ELR (cell line): ENCODE data around the gene ZNF33B.
"Not testable (repeated sequence)": the region's sequence is repeated elsewhere in the genome, so short reads cannot be mapped to it uniquely, and the experiment has no call there.

Experiments used
- DNase-seq: peaks from one replicate; pipeline ENCODE4 v3.0.0-alpha.2; 2015; ENCODE audit warnings: low read depth

The ZNF33B gene

DNA sequence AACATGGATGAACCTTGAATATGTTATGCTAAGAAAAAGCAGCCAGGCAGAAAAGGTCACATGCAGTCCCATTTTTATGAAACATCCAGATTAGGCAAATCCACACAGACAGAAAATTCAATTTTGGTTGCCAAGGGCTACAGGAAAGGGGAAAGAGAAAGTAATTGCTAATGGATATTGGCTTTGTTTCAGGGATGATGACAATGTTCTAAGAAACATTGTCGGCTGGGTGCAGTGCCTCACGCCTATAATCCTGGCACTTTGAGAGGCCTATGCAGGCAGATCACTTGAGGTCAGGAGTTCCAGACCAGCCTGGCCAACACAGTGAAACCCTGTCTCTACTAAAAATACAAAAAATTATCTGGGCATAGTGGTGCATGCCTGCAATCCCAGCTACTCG lies 23.0 kb downstream of the ZNF33B start:
- DNase-seq = no peak

- no peak for DNase-seq
These were observed 28.5 kb downstream of the ZNF33B start for GRCh38 chr10:42609872-42610271.

DNA sequence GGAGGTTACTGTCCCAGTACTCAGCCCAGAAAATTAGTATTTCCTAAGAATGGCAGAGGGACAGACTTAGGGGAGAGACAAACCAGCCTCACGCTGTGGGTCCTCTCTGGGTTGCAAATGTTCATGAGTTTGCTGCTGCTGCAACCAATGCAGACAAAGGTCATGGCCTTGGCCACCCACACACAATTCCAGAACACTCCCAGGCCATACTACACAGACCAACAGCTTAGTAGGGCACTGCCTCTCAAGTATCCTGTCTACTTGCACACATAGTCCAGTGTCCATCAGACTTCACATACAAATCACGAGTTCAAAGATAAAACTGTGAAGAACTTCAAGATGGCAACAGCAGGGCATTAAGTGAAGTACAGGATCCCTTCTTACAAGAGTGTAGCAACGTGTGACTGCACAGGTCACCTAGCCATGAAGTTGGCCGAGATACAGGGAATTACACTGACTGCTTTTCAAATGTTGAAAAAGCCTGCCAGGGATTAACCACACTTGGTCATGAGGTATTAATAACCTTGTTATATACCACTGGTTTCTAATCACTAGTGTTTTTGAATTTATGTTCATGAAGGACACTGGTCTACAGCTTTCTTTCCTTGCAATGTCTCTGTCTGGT lies 40.0 kb downstream of the ZNF33B start:
- DNase-seq = no peak

- DNase-seq = no peak
These were observed 42.2 kb downstream of the ZNF33B start for GRCh38 chr10:42596196-42596595.

GRCh38 chr10:42594246-42594650 lies 44.1 kb downstream of the ZNF33B start:
- DNase-seq = peak; percentile 43

- peak; percentile 1 for DNase-seq
These were observed 45.1 kb downstream of the ZNF33B start for GRCh38 chr10:42593284-42593683.

- DNase-seq = no peak
These were observed 54.5 kb downstream of the ZNF33B start for GRCh38 chr10:42583828-42584227.

- no peak for DNase-seq
These were observed 60.4 kb downstream of the ZNF33B start for GRCh38 chr10:42578019-42578418.

DNA sequence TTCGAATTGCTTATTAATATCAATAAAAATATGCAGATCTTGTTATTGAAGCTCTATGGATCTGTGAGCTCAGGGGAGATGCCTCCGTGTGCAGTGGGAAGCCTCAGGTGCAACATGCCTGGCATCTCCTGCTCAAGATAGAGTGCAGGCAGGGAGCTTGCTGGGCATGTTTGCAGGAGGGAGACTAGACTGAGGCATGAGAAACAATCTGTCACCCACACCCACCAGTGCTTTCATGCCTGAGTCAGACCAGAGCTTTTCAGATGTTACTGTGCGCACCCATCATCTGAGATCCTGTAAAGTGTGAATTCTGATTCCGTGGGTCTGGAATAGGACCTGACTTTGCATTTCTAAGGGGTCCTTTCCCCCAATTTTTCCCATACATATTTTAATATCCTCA lies 62.0 kb downstream of the ZNF33B start:
- no peak for DNase-seq

DNA sequence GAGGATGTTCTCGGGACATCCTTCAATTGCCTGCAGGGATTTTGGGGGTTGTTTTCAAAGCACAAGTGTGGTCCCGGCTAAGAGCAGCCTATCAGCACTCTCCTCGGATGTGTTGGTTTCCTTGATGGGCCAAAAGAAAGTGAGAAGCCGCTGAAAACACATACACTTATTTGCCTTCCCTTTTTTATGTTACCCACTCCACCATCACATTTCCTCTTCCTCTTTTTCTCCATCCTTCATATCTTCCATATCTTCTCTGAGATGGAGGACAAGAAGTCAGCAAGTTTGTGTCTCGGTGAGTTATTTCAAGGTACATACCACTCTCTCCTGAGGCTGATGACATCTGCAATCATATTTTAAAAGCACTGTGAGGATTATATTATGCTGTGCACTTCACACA lies 64.0 kb downstream of the ZNF33B start:
- no peak for DNase-seq

DNA sequence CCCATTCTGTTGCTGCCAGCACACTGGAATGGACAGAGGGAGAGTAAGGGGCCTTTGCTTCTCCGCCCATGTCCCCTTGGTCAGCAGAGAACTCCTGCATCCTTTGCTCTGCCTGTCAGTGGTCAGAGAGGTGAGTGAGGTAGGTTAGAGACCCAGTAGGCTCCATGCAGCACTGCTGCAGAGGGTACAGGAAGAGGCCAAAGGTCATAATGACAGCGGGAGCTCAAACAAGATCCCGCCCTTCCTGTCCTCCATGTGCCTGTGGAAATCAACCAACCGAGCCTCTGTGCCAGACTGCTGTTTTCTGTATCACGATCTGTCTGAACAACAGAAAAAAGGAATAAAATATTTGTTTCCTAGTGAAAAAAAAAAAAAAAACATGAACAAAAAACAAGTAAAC lies 81.4 kb downstream of the ZNF33B start:
- DNase-seq = no peak

DNA sequence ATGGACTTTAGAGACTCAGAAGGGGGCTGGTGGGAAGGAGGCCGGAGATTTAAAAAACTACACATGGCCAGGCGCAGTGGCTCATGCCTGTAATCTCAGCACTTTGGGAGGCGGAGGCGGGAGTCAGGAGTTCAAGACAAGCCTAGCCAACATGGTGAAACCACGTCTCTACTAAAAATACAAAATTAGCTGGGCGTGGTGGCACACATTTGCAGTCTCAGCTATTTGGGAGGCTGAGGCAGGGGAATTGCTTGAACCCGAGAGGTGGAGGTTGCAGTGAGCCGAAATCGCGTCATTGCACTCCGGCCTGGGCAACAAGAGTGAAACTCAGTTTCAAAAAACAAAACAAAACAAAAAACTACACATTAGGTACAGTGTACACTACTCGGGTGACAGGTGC lies 84.8 kb downstream of the ZNF33B start:
- not testable (repeated sequence) for DNase-seq

DNA sequence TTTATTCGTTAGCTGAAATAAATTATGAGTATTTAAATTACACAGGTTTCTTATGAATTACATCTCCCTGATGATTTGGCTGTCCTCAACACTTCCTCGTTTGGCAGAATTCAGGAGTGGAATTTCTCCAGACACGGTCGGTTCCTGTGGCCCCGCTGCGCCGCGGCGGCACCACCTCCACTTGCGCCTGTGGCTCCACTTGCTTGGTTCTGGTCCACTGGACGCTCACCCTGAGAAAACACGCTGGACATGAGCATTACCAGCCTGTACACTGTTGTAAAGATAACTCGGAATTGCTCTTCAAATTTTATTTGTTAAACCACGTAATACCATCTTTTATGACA lies 85.3 kb downstream of the ZNF33B start:
- no peak for DNase-seq

DNA sequence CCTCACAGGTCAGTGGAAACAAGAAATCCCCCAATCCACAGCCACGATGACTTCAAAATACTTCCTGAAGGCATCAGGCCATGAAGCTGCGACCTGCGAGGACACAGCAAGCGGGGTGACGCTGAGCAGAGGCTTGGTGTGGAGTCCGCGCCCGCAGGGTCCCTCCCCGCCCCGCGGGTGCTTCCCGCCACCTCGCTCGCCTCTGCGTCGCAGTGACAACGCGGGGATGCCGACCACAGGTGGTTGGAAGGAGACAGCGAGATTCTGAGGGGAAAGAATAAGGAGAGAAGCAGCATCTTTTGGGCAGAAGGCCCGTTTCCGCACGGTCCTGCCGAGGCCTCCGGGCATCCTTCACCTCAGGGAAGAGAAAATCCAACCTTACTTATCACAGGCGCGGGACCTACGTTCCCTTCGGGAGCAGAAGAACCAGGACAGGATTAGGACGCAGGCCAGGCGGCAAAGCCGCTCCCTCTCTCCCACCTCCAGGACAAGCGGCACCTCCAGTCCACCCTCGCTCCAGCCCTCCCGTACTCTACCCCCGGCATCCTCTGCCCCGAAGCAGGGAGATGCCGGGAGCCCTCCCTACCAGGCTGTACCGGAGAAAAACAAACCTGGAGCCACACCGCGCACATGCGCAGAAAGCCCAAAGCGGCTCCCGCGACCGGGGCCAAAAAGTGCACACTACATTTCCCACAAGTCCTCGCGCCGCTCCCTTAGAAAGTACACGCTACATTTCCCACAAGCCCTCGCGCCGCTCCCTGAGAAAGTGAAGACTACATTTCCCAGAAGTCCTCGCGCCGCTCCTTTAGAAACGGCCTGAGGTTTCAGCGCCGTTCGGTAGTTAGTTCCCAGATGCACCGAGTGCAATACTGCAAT lies 85.9 kb downstream of the ZNF33B start:
- peak; percentile 98 for DNase-seq

DNA sequence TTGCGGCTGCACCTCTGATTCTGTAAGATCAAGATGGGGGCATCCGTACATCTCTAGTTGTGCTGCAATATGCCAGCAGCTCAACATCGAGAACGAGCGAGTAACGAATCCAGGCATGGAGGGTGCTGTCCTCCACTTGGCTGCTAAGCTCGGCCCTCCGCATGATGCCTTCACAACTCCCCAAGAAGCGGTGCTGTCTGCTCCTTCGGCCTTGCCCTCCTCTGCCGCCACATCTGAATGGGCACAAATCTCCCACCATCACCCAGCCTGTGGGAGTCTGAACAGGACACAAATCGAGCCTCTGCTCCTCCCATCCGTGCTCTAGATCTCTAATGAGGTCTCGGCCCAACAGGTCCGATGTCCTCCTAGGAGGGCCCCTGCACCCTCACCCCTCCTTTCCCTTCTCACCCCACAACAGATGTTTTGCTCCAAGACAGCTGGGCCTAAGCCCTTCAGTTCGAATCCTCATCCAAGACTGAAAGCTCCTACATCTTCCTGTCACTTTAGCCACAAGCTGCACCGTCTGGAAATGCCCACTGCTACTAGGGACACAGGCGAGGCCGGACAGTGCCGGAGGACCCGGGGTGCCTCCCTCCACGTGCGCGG lies 86.7 kb downstream of the ZNF33B start:
- DNase-seq = no peak

DNA sequence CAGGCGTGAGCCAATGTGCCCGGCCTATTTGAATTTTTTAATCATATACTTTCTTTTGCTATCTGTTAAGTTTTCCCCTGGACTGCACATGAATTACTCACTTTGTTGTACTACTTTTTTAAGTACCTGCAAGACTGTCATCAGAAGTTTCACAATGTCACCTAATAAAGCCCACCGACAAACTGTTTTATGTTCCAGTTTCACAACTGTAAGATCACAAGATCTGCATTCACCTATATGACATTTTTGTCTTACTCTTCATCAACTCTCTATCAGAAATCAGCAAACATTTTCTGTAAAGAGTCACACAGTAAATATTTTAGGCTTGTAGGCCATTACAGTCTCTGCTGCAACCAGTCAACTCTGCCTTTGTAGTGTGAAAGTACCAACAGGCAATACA lies 88.5 kb downstream of the ZNF33B start:
- DNase-seq = no peak

GRCh38 chr10:42548254-42548653 lies 90.1 kb downstream of the ZNF33B start:
- DNase-seq = no peak

- no peak for DNase-seq
These were observed 93.4 kb downstream of the ZNF33B start for GRCh38 chr10:42544945-42545344.

GRCh38 chr10:42543840-42544372 lies 94.5 kb downstream of the ZNF33B start:
- no peak for DNase-seq
